Measurements from ENCODE around the gene IL1RAPL1. TPM values are rescaled to one million over a fixed set of nuclear protein-coding genes. Genes with fewer than 3 reads are reported as not detected.

The IL1RAPL1 gene
- polyA plus RNA-seq, 1 donor from 2014 or later = not detected

GRCh38 chrX:29636331-29636730 is 1049.1 kb downstream of the IL1RAPL1 start:
- Histone ChIP-seq H3F3A (ENCODE audit: insufficient read depth, low read length, poor library complexity, severe bottlenecking) (no peaks in the 10 kb centered on the region), H3K4me3 (ENCODE audit: low read length) (no peak overlapping the region), H2AFZ (ENCODE audit: low read depth, low read length) (no peak overlapping the region), H3K9me3 (ENCODE audit: low read length) (no peaks in the 10 kb centered on the region), H3K79me2 (replicated peaks; ENCODE audit: insufficient read depth, low read length) (no peaks in the 10 kb centered on the region), H3K27me3 (ENCODE audit: insufficient read depth, low read depth, low read length) (no peaks in the 10 kb centered on the region), H3K9me2 (ENCODE audit: insufficient read depth, low read length) (no peaks in the 10 kb centered on the region), H4K20me1 (ENCODE audit: insufficient read depth) (no peaks in the 10 kb centered on the region), H3K27ac (ENCODE audit: low read length) (no peak overlapping the region), H3K4me2 (ENCODE audit: low read length) (no peak overlapping the region), H3K36me3 (ENCODE audit: insufficient read depth, low read length) (no peaks in the 10 kb centered on the region), H3K9ac (ENCODE audit: low read length) (no peak overlapping the region)
- no peak for TF ChIP-seq RAD21 (conservative IDR thresholded peaks at IDR 0.05)
- TF ChIP-seq EP300 (conservative IDR thresholded peaks at IDR 0.05; ENCODE audit: poor library complexity, severe bottlenecking) = no peak
- TF ChIP-seq MXI1 (conservative IDR thresholded peaks at IDR 0.05; ENCODE audit: poor library complexity, severe bottlenecking) = no peak
- TF ChIP-seq, protein P1, sequence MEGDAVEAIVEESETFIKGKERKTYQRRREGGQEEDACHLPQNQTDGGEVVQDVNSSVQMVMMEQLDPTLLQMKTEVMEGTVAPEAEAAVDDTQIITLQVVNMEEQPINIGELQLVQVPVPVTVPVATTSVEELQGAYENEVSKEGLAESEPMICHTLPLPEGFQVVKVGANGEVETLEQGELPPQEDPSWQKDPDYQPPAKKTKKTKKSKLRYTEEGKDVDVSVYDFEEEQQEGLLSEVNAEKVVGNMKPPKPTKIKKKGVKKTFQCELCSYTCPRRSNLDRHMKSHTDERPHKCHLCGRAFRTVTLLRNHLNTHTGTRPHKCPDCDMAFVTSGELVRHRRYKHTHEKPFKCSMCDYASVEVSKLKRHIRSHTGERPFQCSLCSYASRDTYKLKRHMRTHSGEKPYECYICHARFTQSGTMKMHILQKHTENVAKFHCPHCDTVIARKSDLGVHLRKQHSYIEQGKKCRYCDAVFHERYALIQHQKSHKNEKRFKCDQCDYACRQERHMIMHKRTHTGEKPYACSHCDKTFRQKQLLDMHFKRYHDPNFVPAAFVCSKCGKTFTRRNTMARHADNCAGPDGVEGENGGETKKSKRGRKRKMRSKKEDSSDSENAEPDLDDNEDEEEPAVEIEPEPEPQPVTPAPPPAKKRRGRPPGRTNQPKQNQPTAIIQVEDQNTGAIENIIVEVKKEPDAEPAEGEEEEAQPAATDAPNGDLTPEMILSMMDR (IDR thresholded peaks at IDR 0.05; ENCODE audit: poor library complexity, severe bottlenecking) = no peak
- TF ChIP-seq TAF1 (IDR thresholded peaks at IDR 0.05; ENCODE audit: low read depth) = no peak
- TF ChIP-seq, protein P2, sequence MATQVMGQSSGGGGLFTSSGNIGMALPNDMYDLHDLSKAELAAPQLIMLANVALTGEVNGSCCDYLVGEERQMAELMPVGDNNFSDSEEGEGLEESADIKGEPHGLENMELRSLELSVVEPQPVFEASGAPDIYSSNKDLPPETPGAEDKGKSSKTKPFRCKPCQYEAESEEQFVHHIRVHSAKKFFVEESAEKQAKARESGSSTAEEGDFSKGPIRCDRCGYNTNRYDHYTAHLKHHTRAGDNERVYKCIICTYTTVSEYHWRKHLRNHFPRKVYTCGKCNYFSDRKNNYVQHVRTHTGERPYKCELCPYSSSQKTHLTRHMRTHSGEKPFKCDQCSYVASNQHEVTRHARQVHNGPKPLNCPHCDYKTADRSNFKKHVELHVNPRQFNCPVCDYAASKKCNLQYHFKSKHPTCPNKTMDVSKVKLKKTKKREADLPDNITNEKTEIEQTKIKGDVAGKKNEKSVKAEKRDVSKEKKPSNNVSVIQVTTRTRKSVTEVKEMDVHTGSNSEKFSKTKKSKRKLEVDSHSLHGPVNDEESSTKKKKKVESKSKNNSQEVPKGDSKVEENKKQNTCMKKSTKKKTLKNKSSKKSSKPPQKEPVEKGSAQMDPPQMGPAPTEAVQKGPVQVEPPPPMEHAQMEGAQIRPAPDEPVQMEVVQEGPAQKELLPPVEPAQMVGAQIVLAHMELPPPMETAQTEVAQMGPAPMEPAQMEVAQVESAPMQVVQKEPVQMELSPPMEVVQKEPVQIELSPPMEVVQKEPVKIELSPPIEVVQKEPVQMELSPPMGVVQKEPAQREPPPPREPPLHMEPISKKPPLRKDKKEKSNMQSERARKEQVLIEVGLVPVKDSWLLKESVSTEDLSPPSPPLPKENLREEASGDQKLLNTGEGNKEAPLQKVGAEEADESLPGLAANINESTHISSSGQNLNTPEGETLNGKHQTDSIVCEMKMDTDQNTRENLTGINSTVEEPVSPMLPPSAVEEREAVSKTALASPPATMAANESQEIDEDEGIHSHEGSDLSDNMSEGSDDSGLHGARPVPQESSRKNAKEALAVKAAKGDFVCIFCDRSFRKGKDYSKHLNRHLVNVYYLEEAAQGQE (IDR thresholded peaks at IDR 0.05; ENCODE audit: borderline replicate concordance) = no peak
- TF ChIP-seq EZH2 (IDR thresholded peaks at IDR 0.05; ENCODE audit: borderline replicate concordance, insufficient read depth, low read length, poor library complexity, severe bottlenecking) = no peak
- TF ChIP-seq POLR2AphosphoS5 (IDR thresholded peaks at IDR 0.05) = no peak
- TF ChIP-seq SMC3 (conservative IDR thresholded peaks at IDR 0.05; ENCODE audit: poor library complexity) = no peak

DNA sequence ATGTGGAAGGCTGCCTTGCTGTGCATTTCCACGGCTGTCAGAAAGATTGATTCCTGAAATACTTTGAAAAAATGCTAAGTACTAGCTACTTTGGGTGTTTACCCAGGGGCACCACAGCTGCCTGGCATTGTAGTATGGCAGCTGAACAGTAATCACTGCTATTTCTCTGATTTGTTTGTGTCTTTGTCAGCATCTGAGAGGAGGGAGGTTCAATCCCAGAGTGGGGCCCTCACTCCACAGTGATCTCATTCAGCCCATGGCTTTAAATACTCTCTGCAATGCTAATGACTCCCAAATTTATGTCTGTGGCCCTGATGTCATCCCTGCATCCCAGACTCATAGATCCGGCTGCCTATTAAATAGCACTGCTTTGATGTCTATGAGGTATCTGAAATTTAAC is 1052.9 kb downstream of the IL1RAPL1 start:
- H3K27ac ChIP-seq (ENCODE audit: low read length) = no peak overlapping the region
- no peak overlapping the region for H3K4me2 ChIP-seq (ENCODE audit: low read length)

More for the DNA sequence above, 1052.9 kb downstream of the IL1RAPL1 start:
- H4K20me1 ChIP-seq (ENCODE audit: insufficient read depth) = no peaks in the 10 kb centered on the region
- TF ChIP-seq, protein P1 (IDR thresholded peaks at IDR 0.05; ENCODE audit: poor library complexity, severe bottlenecking) = no peak
- TF ChIP-seq MXI1 (conservative IDR thresholded peaks at IDR 0.05; ENCODE audit: poor library complexity, severe bottlenecking) = no peak
- TF ChIP-seq, protein P2 (IDR thresholded peaks at IDR 0.05; ENCODE audit: borderline replicate concordance) = no peak
- no peak for TF ChIP-seq SMC3 (conservative IDR thresholded peaks at IDR 0.05; ENCODE audit: poor library complexity)
- TF ChIP-seq POLR2AphosphoS5 (IDR thresholded peaks at IDR 0.05) = no peak
- TF ChIP-seq RAD21 (conservative IDR thresholded peaks at IDR 0.05) = no peak
- H3K79me2 ChIP-seq (replicated peaks; ENCODE audit: insufficient read depth, low read length) = no peaks in the 10 kb centered on the region
- no peaks in the 10 kb centered on the region for H3F3A ChIP-seq (ENCODE audit: insufficient read depth, low read length, poor library complexity, severe bottlenecking)
- H3K9me2 ChIP-seq (ENCODE audit: insufficient read depth, low read length) = no peaks in the 10 kb centered on the region
- H3K36me3 ChIP-seq (ENCODE audit: insufficient read depth, low read length) = no peaks in the 10 kb centered on the region
- H3K9ac ChIP-seq (ENCODE audit: low read length) = no peak overlapping the region
- no peaks in the 10 kb centered on the region for H3K27me3 ChIP-seq (ENCODE audit: insufficient read depth, low read depth, low read length)
- H2AFZ ChIP-seq (ENCODE audit: low read depth, low read length) = no peak overlapping the region
- H3K9me3 ChIP-seq (ENCODE audit: low read length) = no peaks in the 10 kb centered on the region
- H3K4me3 ChIP-seq (ENCODE audit: low read length) = no peak overlapping the region
